ENCODE measurements around the gene SPOCK1. TPM values are rescaled to one million over a fixed set of nuclear protein-coding genes. Genes with fewer than 3 reads are reported as not detected.

Gene SPOCK1
- total and polyA plus RNA-seq, 4 donors = 31.8 to 217 (median 132) TPM

- no CpG with 5 or more reads among the region's 5 CpGs for WGBS (ENCODE audit: insufficient coverage)
- H3K4me1 ChIP-seq (ENCODE audit: control insufficient read depth, insufficient read depth, low read length) = no peaks in the 10 kb centered on the region
- H3K27me3 ChIP-seq (ENCODE audit: control insufficient read depth, insufficient read depth, low read length) = no peaks in the 10 kb centered on the region
- no peak overlapping the region for H3K4me3 ChIP-seq (ENCODE audit: low read depth, low read length)
- H3K36me3 ChIP-seq (ENCODE audit: control insufficient read depth, insufficient read depth, low read length) = no peaks in the 10 kb centered on the region
- no peaks in the 10 kb centered on the region for H3K9me3 ChIP-seq (ENCODE audit: control insufficient read depth, insufficient read depth, low read length)
- DNase-seq (ENCODE audit: low read depth in 4 of 6, low spot score in 6 of 6) = no peak
- H3K27ac ChIP-seq (ENCODE audit: low read depth, low read length) = no peak overlapping the region
Observed at GRCh38 chr5:137188566-137188965, 310.6 kb downstream of the SPOCK1 start.

GRCh38 chr5:137186759-137187461, 312.2 kb downstream of the SPOCK1 start:
- no peaks in the 10 kb centered on the region for H3K36me3 ChIP-seq (ENCODE audit: control insufficient read depth, insufficient read depth, low read length)
- H3K27me3 ChIP-seq (ENCODE audit: control insufficient read depth, insufficient read depth, low read length) = no peaks in the 10 kb centered on the region
- H3K27ac ChIP-seq (ENCODE audit: low read depth, low read length) = no peak overlapping the region
- no peak for DNase-seq (ENCODE audit: low read depth in 4 of 6, low spot score in 6 of 6)
- WGBS (ENCODE audit: insufficient coverage) = 78% methylated on average over 5 of the region's 5 CpGs
- no peaks in the 10 kb centered on the region for H3K9me3 ChIP-seq (ENCODE audit: control insufficient read depth, insufficient read depth, low read length)
- no peaks in the 10 kb centered on the region for H3K4me1 ChIP-seq (ENCODE audit: control insufficient read depth, insufficient read depth, low read length)
- H3K4me3 ChIP-seq (ENCODE audit: low read depth, low read length) = no peak overlapping the region

- Histone ChIP-seq H3K27ac (ENCODE audit: low read depth, low read length) (no peak overlapping the region), H3K36me3 (ENCODE audit: control insufficient read depth, insufficient read depth, low read length) (no peaks in the 10 kb centered on the region), H3K4me3 (ENCODE audit: low read depth, low read length) (no peak overlapping the region), H3K4me1 (ENCODE audit: control insufficient read depth, insufficient read depth, low read length) (no peaks in the 10 kb centered on the region), H3K9me3 (ENCODE audit: control insufficient read depth, insufficient read depth, low read length) (no peaks in the 10 kb centered on the region), H3K27me3 (ENCODE audit: control insufficient read depth, insufficient read depth, low read length) (no peaks in the 10 kb centered on the region)
- no peak for DNase-seq (ENCODE audit: low read depth in 4 of 6, low spot score in 6 of 6)
- no CpG with 5 or more reads among the region's 2 CpGs for WGBS (ENCODE audit: insufficient coverage)
Observed at GRCh38 chr5:137185193-137185592, 313.9 kb downstream of the SPOCK1 start.

- Histone ChIP-seq H3K27ac (ENCODE audit: low read depth, low read length) (no peak overlapping the region), H3K9me3 (ENCODE audit: control insufficient read depth, insufficient read depth, low read length) (no peaks in the 10 kb centered on the region), H3K27me3 (ENCODE audit: control insufficient read depth, insufficient read depth, low read length) (no peaks in the 10 kb centered on the region), H3K4me3 (ENCODE audit: low read depth, low read length) (no peak overlapping the region), H3K4me1 (ENCODE audit: control insufficient read depth, insufficient read depth, low read length) (no peaks in the 10 kb centered on the region), H3K36me3 (ENCODE audit: control insufficient read depth, insufficient read depth, low read length) (no peaks in the 10 kb centered on the region)
- 95% methylated on average over 2 of the region's 2 CpGs for WGBS (ENCODE audit: insufficient coverage)
- DNase-seq (ENCODE audit: low read depth in 4 of 6, low spot score in 6 of 6) = no peak
Observed at GRCh38 chr5:137184734-137185133, 314.4 kb downstream of the SPOCK1 start.

- no peak for DNase-seq (ENCODE audit: low read depth in 4 of 6, low spot score in 6 of 6)
- no peaks in the 10 kb centered on the region for H3K4me1 ChIP-seq (ENCODE audit: control insufficient read depth, insufficient read depth, low read length)
- WGBS (ENCODE audit: insufficient coverage) = 92% methylated on average over 3 of the region's 3 CpGs
Observed at GRCh38 chr5:137182576-137182975, 316.6 kb downstream of the SPOCK1 start.

GRCh38 chr5:137181667-137182066, 317.5 kb downstream of the SPOCK1 start:
- peak in 1 of 6 donors; percentile 59 for DNase-seq (ENCODE audit: low read depth in 4 of 6, low spot score in 6 of 6)
- H3K4me3 ChIP-seq (ENCODE audit: low read depth, low read length) = no peak overlapping the region
- H3K9me3 ChIP-seq (ENCODE audit: control insufficient read depth, insufficient read depth, low read length) = no peaks in the 10 kb centered on the region
- no peaks in the 10 kb centered on the region for H3K36me3 ChIP-seq (ENCODE audit: control insufficient read depth, insufficient read depth, low read length)
- WGBS (ENCODE audit: insufficient coverage) = no CpG with 5 or more reads among the region's 2 CpGs
- H3K27me3 ChIP-seq (ENCODE audit: control insufficient read depth, insufficient read depth, low read length) = no peaks in the 10 kb centered on the region
- H3K27ac ChIP-seq (ENCODE audit: low read depth, low read length) = no peak overlapping the region
- H3K4me1 ChIP-seq (ENCODE audit: control insufficient read depth, insufficient read depth, low read length) = no peaks in the 10 kb centered on the region

More at GRCh38 chr5:137182576-137182975, 316.6 kb downstream of the SPOCK1 start:
- Histone ChIP-seq H3K9me3 (ENCODE audit: control insufficient read depth, insufficient read depth, low read length) (no peaks in the 10 kb centered on the region), H3K4me3 (ENCODE audit: low read depth, low read length) (no peak overlapping the region), H3K36me3 (ENCODE audit: control insufficient read depth, insufficient read depth, low read length) (no peaks in the 10 kb centered on the region), H3K27ac (ENCODE audit: low read depth, low read length) (no peak overlapping the region), H3K27me3 (ENCODE audit: control insufficient read depth, insufficient read depth, low read length) (no peaks in the 10 kb centered on the region)

GRCh38 chr5:137179203-137179602, 319.9 kb downstream of the SPOCK1 start:
- Histone ChIP-seq H3K36me3 (ENCODE audit: control insufficient read depth, insufficient read depth, low read length) (no peaks in the 10 kb centered on the region), H3K27ac (ENCODE audit: low read depth, low read length) (no peak overlapping the region), H3K4me3 (ENCODE audit: low read depth, low read length) (no peak overlapping the region), H3K4me1 (ENCODE audit: control insufficient read depth, insufficient read depth, low read length) (no peaks in the 10 kb centered on the region), H3K27me3 (ENCODE audit: control insufficient read depth, insufficient read depth, low read length) (no peaks in the 10 kb centered on the region), H3K9me3 (ENCODE audit: control insufficient read depth, insufficient read depth, low read length) (no peaks in the 10 kb centered on the region)
- WGBS (ENCODE audit: insufficient coverage) = no CpG with 5 or more reads among the region's 2 CpGs
- DNase-seq (ENCODE audit: low read depth in 4 of 6, low spot score in 6 of 6) = peak in 1 of 6 donors; percentile 69

GRCh38 chr5:137176609-137177008, 322.5 kb downstream of the SPOCK1 start:
- no peaks in the 10 kb centered on the region for H3K4me1 ChIP-seq (ENCODE audit: control insufficient read depth, insufficient read depth, low read length)
- H3K9me3 ChIP-seq (ENCODE audit: control insufficient read depth, insufficient read depth, low read length) = no peaks in the 10 kb centered on the region
- no peaks in the 10 kb centered on the region for H3K36me3 ChIP-seq (ENCODE audit: control insufficient read depth, insufficient read depth, low read length)
- no peak overlapping the region for H3K4me3 ChIP-seq (ENCODE audit: low read depth, low read length)
- H3K27me3 ChIP-seq (ENCODE audit: control insufficient read depth, insufficient read depth, low read length) = no peaks in the 10 kb centered on the region
- no peak overlapping the region for H3K27ac ChIP-seq (ENCODE audit: low read depth, low read length)
- no peak for DNase-seq (ENCODE audit: low read depth in 4 of 6, low spot score in 6 of 6)
- no CpG with 5 or more reads among the region's 2 CpGs for WGBS (ENCODE audit: insufficient coverage)

- WGBS (ENCODE audit: insufficient coverage) = no CpG with 5 or more reads among the region's 2 CpGs
Observed at GRCh38 chr5:137176126-137176525, 323.0 kb downstream of the SPOCK1 start.

GRCh38 chr5:137174196-137174595, 324.9 kb downstream of the SPOCK1 start:
- Histone ChIP-seq H3K27ac (ENCODE audit: low read depth, low read length) (no peak overlapping the region), H3K4me1 (ENCODE audit: control insufficient read depth, insufficient read depth, low read length) (no peaks in the 10 kb centered on the region), H3K4me3 (ENCODE audit: low read depth, low read length) (no peak overlapping the region), H3K36me3 (ENCODE audit: control insufficient read depth, insufficient read depth, low read length) (no peaks in the 10 kb centered on the region), H3K27me3 (ENCODE audit: control insufficient read depth, insufficient read depth, low read length) (no peaks in the 10 kb centered on the region), H3K9me3 (ENCODE audit: control insufficient read depth, insufficient read depth, low read length) (no peaks in the 10 kb centered on the region)
- 79% methylated on average over 3 of the region's 3 CpGs for WGBS (ENCODE audit: insufficient coverage)
- no peak for DNase-seq (ENCODE audit: low read depth in 4 of 6, low spot score in 6 of 6)

More at GRCh38 chr5:137176126-137176525, 323.0 kb downstream of the SPOCK1 start:
- Histone ChIP-seq H3K36me3 (ENCODE audit: control insufficient read depth, insufficient read depth, low read length) (no peaks in the 10 kb centered on the region), H3K27ac (ENCODE audit: low read depth, low read length) (no peak overlapping the region), H3K9me3 (ENCODE audit: control insufficient read depth, insufficient read depth, low read length) (no peaks in the 10 kb centered on the region), H3K4me1 (ENCODE audit: control insufficient read depth, insufficient read depth, low read length) (no peaks in the 10 kb centered on the region), H3K4me3 (ENCODE audit: low read depth, low read length) (no peak overlapping the region), H3K27me3 (ENCODE audit: control insufficient read depth, insufficient read depth, low read length) (no peaks in the 10 kb centered on the region)
- no peak for DNase-seq (ENCODE audit: low read depth in 4 of 6, low spot score in 6 of 6)

Data from spinal cord (tissue), 10 donors.